OCI-LY3 (cell line): Measurements from ENCODE around the gene ZSWIM6.

Source experiments
- H2AFZ ChIP-seq: fragments of 200-600, 300-600 bp; shearing (Covaris generic); 2 replicates; pipeline ENCODE4 v1.6.0; 2014; ENCODE audit warnings: antibody characterized with exemption, low read depth, low read length
- H3K27ac ChIP-seq: fragments of 200-600, 300-600 bp; sonication (generic); 2 replicates; pipeline ENCODE4 v1.5.1; 2014; ENCODE audit warnings: mild to moderate bottlenecking, low read length, moderate library complexity, mixed read lengths
- H3K27me3 ChIP-seq: fragments of 200-600, 300-600 bp; sonication (generic); 2 replicates; pipeline ENCODE4 v1.6.1; 2014; ENCODE audit warnings: low read depth, low read length, mixed read lengths
- H3K36me3 ChIP-seq: fragments of 200-600, 300-600 bp; sonication (generic); replicated peaks from 2 replicates; pipeline ENCODE3; 2014; ENCODE audit warnings: low read depth, low read length, mixed read lengths
- H3K4me1 ChIP-seq: fragments of 300-600, 200-600 bp; sonication (generic); 2 replicates; pipeline ENCODE4 v1.6.1; 2014; ENCODE audit warnings: low read length, mixed read lengths
- H3K4me2 ChIP-seq: fragments of 200-600, 300-600 bp; sonication (generic); 2 replicates; pipeline ENCODE4 v1.6.1; 2014; ENCODE audit warnings: low read length, mixed read lengths
- H3K4me3 ChIP-seq: fragments of 300-600, 200-600 bp; sonication (generic); 2 replicates; pipeline ENCODE4 v1.5.1; 2014; ENCODE audit warnings: antibody characterized with exemption, mild to moderate bottlenecking, low read length, moderate library complexity
- H3K79me2 ChIP-seq: fragments of 300-600, 200-600 bp; shearing (Covaris generic); 2 replicates; pipeline ENCODE4 v1.6.1; 2014; ENCODE audit warnings: mild to moderate bottlenecking, low read length, mixed read lengths
- H3K9ac ChIP-seq: fragments of 300-600, 200-600 bp; shearing (Covaris generic); 2 replicates; pipeline ENCODE4 v1.6.0; 2014; ENCODE audit warnings: mild to moderate bottlenecking, low read length, moderate library complexity
- H3K9me3 ChIP-seq: fragments of 200-600, 300-600 bp; shearing (Covaris generic); 2 replicates; pipeline ENCODE4 v1.6.1; 2014; ENCODE audit warnings: low read length, mixed read lengths; ENCODE audit not compliant: insufficient read depth
- H4K20me1 ChIP-seq: fragments of 200-600, 300-600 bp; sonication (generic); 2 replicates; pipeline ENCODE4 v1.6.1; 2016; ENCODE audit warnings: low read length, mixed read lengths; ENCODE audit not compliant: insufficient read depth
- CTCF ChIP-seq: fragments of 200-600, 300-600 bp; sonication (generic); IDR thresholded peaks from 2 replicates; pipeline ENCODE4 v1.5.1; 2014; ENCODE audit warnings: antibody characterized with exemption, low read length, low read depth
- EZH2phosphoT487 ChIP-seq: fragments of 200-600 bp; shearing (Covaris generic); IDR thresholded peaks from 2 replicates; pipeline ENCODE4 v1.6.1; 2018; ENCODE audit warnings: antibody characterized with exemption, mixed run types, low read depth

The ZSWIM6 gene

DNA sequence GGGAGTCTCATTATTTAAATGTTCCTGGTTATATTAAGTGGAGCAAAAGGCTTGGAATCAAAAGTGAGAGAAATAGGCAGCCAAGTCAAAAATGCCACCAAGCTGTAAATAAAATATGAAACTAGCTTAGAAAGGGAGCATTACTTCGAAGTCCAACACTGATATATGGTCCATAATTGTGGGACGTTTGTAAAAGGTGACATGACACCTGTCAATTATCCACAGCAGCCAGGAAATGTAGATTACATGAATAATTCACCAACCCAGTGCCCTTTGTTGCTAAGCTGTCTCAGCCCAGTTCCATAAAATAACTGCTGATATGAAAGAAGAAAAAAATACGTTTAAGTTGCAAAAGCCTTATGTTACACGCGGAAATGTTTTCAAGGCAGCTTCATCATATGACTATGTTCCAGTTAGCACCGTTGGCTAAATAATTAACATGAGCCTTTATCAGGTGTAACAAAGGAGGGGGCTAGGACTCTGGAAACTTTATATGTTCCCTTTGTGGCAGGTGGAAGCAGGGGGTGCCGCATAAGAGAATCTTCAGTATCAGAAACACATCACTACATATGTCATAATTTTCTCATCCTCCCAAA lies 39.9 kb upstream of the ZSWIM6 start:
- no peak overlapping the region for H3K4me3 ChIP-seq

GRCh38 chr5:61293071-61293470 lies 39.0 kb upstream of the ZSWIM6 start:
- H3K79me2 ChIP-seq: no peaks in the 10 kb centered on the region
- no peaks in the 10 kb centered on the region for H3K9me3 ChIP-seq
- H4K20me1 ChIP-seq: no peaks in the 10 kb centered on the region
- no peak overlapping the region for H3K4me2 ChIP-seq
- H3K36me3 ChIP-seq: no peaks in the 10 kb centered on the region
- no peak overlapping the region for H3K9ac ChIP-seq
- no peaks in the 10 kb centered on the region for H3K27me3 ChIP-seq
- no peak overlapping the region for H3K27ac ChIP-seq
- H3K4me3 ChIP-seq: no peak overlapping the region
- H3K4me1 ChIP-seq: peaks cover 27% of the 10 kb centered on the region
- no peak overlapping the region for H2AFZ ChIP-seq
- TF ChIP-seq CTCF (no peak), EZH2phosphoT487 (no peak)

More for the DNA sequence above, 39.9 kb upstream of the ZSWIM6 start:
- Histone ChIP-seq H3K4me2 (no peak overlapping the region), H3K9me3 (no peaks in the 10 kb centered on the region), H2AFZ (no peak overlapping the region), H4K20me1 (no peaks in the 10 kb centered on the region), H3K9ac (no peak overlapping the region), H3K79me2 (no peaks in the 10 kb centered on the region), H3K27ac (no peak overlapping the region), H3K27me3 (no peaks in the 10 kb centered on the region), H3K36me3 (no peaks in the 10 kb centered on the region), H3K4me1 (peaks cover 22% of the 10 kb centered on the region)
- no peak for TF ChIP-seq CTCF
- no peak for TF ChIP-seq EZH2phosphoT487

DNA sequence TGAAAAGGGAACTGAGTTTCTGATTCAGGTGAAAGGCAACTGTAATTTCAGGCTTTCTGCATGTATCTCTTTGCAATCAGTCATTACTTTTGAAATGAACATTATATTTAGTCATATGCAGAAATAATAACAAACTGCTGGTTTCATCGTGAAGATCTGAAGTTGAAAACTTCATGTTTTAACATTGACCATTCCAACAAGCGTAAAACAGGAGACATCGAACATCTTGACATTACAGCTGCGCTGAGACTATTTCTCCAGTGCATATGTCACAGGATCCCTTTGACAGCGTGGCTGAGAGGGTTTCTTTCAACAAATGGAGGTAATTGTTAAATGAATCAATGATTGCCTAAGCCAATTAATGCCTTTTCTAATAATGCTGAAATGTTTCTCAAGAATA lies 38.2 kb upstream of the ZSWIM6 start:
- H3K27me3 ChIP-seq: no peaks in the 10 kb centered on the region
- H3K9ac ChIP-seq: no peak overlapping the region
- no peaks in the 10 kb centered on the region for H3K79me2 ChIP-seq
- H2AFZ ChIP-seq: no peak overlapping the region
- H3K27ac ChIP-seq: no peak overlapping the region
- H3K4me2 ChIP-seq: 0 out of 2 replicates have a peak overlapping the region, but pooled peaks have one; percentile 9
- no peaks in the 10 kb centered on the region for H3K9me3 ChIP-seq
- TF ChIP-seq EZH2phosphoT487 (no peak), CTCF (no peak)
- peaks cover 28% of the 10 kb centered on the region for H3K4me1 ChIP-seq
- H3K4me3 ChIP-seq: no peak overlapping the region
- H3K36me3 ChIP-seq: no peaks in the 10 kb centered on the region
- no peaks in the 10 kb centered on the region for H4K20me1 ChIP-seq

DNA sequence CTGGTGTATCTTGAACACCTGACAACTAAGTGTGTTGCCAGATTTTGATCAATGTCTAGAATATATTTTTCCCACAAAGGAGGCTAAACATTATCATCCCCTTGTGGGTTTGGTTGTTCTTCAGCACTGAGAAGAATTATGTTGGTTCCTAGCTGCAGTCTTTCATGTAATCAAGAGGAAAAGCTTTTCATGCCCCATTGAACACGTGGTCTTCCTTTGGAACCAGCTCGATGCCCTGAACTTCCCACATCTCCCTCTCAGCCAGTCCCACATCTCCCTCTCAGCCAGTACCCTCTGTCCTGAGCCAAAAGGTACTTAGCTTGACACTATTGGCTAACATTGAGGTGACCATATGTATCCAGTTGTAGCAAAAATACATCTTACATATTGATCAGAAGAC lies 36.7 kb upstream of the ZSWIM6 start:
- TF ChIP-seq CTCF (no peak), EZH2phosphoT487 (no peak)
- Histone ChIP-seq H3K36me3 (no peaks in the 10 kb centered on the region), H3K27ac (no peak overlapping the region), H3K9me3 (no peaks in the 10 kb centered on the region), H3K9ac (no peak overlapping the region), H3K4me3 (no peak overlapping the region), H3K27me3 (no peaks in the 10 kb centered on the region), H3K4me2 (no peak overlapping the region), H4K20me1 (no peaks in the 10 kb centered on the region), H2AFZ (no peak overlapping the region), H3K79me2 (no peaks in the 10 kb centered on the region), H3K4me1 (peaks cover 19% of the 10 kb centered on the region)
